ENCODE measurements around the gene LPIN3.
A peak's percentile ranks its signal among the peaks of the same experiment; 100 is the strongest.

LPIN3 gene

DNA sequence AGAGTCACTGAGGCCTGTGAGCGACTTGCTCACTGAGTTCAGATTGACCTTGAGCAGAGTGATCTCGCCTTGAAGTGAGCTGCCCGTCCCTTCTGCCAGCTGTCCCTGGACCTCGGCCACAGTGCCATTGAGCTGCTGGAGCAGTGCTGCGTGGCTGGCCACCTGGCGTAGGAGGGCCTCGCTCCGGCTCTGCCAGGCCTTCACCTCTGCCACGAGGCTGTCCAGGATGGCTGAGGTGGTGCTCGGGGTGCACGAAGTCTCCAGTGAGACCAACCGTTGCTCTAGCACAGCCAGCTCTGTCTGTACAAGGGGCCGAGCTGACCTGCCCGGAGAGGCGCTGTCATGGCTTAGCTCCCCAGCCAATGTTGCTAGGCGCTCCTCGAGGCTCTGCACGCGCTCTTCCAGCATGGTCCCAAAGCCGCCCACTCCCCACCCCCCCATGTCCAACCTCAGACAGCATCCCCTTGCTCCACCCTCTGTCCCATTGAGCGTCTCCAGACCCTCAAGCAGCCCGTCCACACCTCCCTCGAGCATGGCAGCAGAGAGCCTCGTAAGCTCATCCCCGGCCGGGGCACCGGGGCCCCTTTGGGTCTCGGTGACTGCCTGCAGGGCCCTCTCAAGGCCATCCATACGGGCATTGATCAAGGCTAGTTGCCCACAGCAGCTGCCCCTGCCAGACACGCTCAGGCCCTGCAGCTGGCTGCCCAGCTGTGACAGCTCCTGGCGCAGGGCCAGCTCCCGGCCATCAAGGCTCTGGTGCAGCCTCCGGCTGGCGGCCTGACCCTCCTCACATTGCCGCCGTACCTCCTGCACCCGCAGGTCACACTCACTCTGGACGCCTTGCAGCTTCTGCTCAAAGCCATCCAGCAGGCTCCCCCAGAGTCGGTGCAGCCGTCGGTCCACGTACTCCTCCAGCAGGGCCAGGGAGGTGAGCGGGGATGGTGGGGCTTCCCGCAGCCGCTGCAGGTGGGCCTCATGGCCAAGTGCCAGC lies 21.4 kb downstream of the LPIN3 start:
- H3K4me3 ChIP-seq (ENCODE audit: low read depth, low read length), result no peak overlapping the region
- no peak for DNase-seq (ENCODE audit: low read depth)

- DNase-seq (ENCODE audit: low read depth), result no peak
- H3K4me3 ChIP-seq (ENCODE audit: low read depth, low read length), result no peak overlapping the region
Measured at GRCh38 chr20:41362748-41363140, 22.1 kb downstream of the LPIN3 start.

- DNase-seq (ENCODE audit: low read depth), result no peak
- H3K4me3 ChIP-seq (ENCODE audit: low read depth, low read length), result no peak overlapping the region
Measured at GRCh38 chr20:41363601-41364000, 23.0 kb downstream of the LPIN3 start.

GRCh38 chr20:41364236-41364855 lies 23.7 kb downstream of the LPIN3 start:
- no peak for DNase-seq (ENCODE audit: low read depth)
- no peak overlapping the region for H3K4me3 ChIP-seq (ENCODE audit: low read depth, low read length)

DNA sequence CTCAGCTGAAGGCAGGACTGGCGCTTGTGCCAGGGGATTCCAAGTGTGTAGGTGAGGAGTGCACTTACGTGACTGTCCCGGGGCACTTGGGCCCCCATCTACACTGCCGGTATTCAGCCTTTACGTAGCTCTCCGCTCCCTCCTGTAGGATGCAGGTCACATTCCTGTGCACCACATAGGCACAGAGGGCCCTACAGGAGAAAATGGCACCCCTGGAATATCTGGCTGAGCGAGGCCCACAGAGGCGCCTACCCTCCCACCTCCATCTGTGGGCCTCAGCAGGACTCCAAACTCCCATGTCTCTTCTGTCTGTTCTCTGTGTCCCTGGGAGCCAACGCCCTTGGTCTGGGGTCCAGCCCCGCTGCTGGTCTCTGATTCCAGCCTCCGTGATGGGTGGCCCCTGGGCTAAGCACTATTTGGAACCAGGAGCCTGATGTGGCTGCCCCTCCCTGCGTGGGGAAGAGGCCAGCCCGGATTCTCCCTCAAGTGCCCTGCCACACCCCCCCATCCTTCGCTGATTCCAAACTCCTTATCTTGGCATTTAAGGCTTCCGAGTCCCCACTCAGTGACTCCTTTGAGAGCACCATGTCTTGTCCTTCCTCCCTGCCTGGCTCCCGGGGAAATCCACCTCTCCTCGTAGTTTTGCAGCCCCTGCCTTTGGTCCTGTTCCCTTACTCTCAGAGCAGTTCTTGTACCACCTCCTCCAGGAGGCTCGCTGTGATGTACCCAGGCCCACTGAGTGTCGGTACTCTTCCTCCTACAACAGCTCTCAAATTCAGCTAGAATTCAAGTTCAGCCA lies 24.5 kb downstream of the LPIN3 start:
- peak overlapping the region; percentile 36 for H3K4me3 ChIP-seq (ENCODE audit: low read depth, low read length)
- no peak for DNase-seq (ENCODE audit: low read depth)

- H3K4me3 ChIP-seq (ENCODE audit: low read depth, low read length), result peak overlapping the region; percentile 36
- DNase-seq (ENCODE audit: low read depth), result no peak
Measured at GRCh38 chr20:41365777-41366545, 25.3 kb downstream of the LPIN3 start.

DNA sequence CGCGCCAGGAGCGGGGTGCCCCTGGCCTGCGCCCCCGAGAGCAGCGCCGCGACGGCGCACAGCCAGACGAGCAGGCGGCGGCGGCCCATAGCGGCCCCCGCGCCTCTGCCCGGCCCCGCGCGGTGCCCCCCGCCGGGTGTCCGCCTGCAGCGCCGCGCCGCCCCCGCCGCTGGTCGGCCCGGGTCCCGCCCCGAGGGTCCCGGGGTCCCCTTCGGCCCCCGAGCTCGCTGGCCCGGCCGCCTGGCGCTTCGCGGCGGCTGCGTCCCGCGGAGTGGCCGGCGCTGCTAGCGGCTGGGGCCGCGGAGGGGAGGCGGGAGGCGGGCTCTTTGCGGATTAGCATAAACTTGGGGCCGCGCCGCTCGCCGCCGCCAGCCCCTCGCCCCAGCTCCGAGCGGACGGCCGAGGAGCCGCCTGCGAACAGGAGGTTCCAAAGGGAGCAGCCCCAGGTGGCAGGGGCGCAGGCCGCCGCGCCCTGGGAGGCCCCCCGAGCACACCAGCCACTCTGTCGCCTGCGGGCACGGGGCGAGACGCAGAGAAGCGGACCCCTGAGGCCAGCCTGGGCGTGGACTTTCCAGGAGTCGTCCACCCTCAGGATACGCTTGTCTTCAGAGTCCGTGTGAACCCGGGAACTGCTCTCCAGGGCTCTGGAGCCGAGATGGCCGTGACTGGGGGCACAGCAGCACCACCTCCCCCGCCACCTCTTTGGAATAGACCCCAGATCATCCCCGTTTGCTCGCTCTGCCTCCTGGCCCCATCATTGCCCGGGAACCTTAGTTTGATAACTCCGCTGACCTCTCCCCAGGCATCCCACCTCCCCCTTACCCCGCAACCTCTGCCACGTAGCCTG lies 26.1 kb downstream of the LPIN3 start, which contains the start of gene EMILIN3:
Gene EMILIN3 (minus strand): TSS at position 273 of the 847 bp plus-strand sequence. CDS start 184 bp downstream, at position 89.
- peak within 1 kb of the TSS; percentile 36 for H3K4me3 ChIP-seq (ENCODE audit: low read depth, low read length)
- no peak for DNase-seq (ENCODE audit: low read depth)

- no peak overlapping the region for H3K4me3 ChIP-seq (ENCODE audit: low read depth, low read length)
- DNase-seq (ENCODE audit: low read depth), result no peak
Measured at GRCh38 chr20:41367393-41367695, 26.7 kb downstream of the LPIN3 start.

DNA sequence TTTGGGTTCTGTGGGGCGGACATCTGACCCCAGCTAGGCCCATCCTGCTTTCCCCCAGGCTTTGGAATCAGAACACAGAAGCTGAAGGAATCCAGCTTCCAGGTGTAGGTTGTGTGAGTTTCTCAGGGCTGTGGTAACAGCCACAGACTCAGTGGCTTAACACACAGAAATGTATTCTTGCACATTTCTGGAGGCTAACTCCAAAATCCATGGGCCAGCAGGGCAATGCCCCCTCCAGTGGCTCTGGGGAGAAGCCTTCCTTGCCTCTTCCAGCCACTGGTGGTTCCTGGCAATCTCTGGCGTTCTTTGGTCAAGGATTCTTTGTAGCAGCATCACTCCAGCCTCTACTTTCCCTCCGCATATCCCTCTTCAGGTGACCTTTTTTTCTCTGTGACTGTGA lies 27.3 kb downstream of the LPIN3 start:
- DNase-seq (ENCODE audit: low read depth), result no peak
- no peak overlapping the region for H3K4me3 ChIP-seq (ENCODE audit: low read depth, low read length)

- DNase-seq (ENCODE audit: low read depth), result no peak
- H3K4me3 ChIP-seq (ENCODE audit: low read depth, low read length), result no peak overlapping the region
Measured at GRCh38 chr20:41369673-41370072, 29.1 kb downstream of the LPIN3 start.

GRCh38 chr20:41370176-41370575 lies 29.6 kb downstream of the LPIN3 start:
- no peak overlapping the region for H3K4me3 ChIP-seq (ENCODE audit: low read depth, low read length)
- DNase-seq (ENCODE audit: low read depth), result no peak

DNA sequence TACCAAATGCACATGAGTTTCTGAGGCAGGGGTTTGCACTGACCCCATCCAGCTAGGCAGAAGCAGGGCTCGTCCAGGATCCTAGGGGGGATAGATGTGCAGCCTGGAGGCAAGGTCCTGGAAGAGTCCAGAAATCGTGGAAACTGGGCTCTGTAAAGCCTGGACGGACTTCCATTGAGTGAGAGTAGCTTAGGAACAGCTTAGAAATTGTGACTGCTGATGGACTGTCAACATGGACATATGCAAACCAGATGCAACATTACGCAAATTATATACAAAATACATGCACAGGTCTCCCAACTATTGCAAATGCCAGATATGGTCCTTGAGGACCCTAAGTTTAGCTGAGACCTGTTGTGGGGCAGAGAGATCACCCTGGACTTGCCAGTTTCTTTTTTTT lies 30.8 kb downstream of the LPIN3 start:
- no peak for DNase-seq (ENCODE audit: low read depth)
- no peak overlapping the region for H3K4me3 ChIP-seq (ENCODE audit: low read depth, low read length)

- no peak for DNase-seq (ENCODE audit: low read depth)
- no peak overlapping the region for H3K4me3 ChIP-seq (ENCODE audit: low read depth, low read length)
Measured at GRCh38 chr20:41373251-41373783, 32.7 kb downstream of the LPIN3 start.

DNA sequence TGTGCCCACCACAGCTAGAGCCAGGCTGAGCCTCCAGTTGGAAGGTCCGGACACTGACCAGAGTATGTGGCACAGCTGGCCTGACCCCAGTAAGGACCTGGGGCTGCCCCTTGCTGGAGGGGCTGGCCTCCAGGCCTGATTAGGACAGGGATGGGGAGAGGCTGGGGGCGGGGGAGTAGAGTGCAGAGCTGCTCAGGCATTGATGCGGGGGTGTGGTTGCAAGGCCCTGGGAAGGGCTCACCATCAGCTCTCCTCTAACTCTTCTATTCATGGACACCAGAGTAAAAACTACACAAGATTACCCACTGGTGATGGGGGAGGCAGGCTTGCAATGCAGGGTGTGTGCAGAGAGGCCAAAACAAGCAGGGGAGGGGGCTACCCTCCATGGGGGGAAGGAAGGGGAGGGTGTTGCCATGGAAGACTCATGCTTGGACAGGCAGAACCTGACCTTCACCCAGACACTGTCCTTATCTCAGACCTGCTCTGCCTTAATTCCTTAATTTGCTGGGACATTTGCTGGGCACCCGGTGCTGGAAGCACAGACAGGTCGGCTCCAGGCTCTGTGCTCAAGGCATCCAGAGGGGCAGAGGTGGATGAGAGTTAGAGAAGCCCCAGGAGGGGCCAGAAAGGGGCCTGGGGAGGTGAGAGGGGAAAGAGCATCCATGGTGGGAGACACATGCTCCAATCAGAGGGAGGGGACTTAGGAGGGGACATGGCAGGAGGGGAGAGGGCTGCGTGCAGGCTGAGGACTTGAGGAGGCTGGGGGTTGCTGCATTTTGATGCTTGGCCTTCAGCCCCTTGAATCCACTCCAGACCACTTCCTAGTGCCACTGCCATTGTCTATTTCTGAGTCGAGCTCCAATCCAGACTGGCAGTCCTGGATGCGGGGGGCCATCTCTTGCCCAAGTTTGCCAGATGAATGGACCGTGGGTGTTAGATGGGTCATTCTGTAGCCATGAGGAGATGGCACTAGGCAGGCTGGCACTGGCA lies 33.6 kb downstream of the LPIN3 start:
- H3K4me3 ChIP-seq (ENCODE audit: low read depth, low read length), result no peak overlapping the region
- no peak for DNase-seq (ENCODE audit: low read depth)

DNA sequence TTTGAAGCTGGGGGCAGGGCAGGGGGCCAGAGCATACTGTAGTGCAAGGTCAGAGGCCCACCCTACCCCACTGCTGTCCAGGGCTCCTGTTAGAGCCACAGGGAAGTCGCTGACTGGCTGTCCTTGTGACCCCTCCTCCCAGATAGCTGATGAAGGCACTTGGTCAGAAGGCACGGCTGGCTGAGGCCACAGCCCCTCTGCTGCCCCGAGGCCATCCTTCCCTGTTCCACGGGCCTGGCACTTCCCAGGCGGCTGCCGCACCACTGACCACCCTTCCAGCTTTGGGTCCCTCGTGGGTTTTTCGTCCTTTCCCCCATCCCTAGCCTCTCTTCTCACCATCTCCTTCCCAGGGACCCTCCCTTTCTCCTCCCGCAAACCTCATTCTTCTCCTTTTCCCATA lies 35.2 kb downstream of the LPIN3 start:
- no peak for DNase-seq (ENCODE audit: low read depth)
- no peak overlapping the region for H3K4me3 ChIP-seq (ENCODE audit: low read depth, low read length)

- no peak overlapping the region for H3K4me3 ChIP-seq (ENCODE audit: low read depth, low read length)
- no peak for DNase-seq (ENCODE audit: low read depth)
Measured at GRCh38 chr20:41376349-41376748, 35.7 kb downstream of the LPIN3 start.

- no peak overlapping the region for H3K4me3 ChIP-seq (ENCODE audit: low read depth, low read length)
- no peak for DNase-seq (ENCODE audit: low read depth)
Measured at GRCh38 chr20:41377275-41377674, 36.7 kb downstream of the LPIN3 start.

Measured in skeletal muscle cell (primary cell).